T1000 (cell line): ENCODE data around the gene SLC30A4.
"Not testable (repeated sequence)": the region's sequence is repeated elsewhere in the genome, so short reads cannot be mapped to it uniquely, and the experiment has no call there.

Experiments used
- DNase-seq: peaks from one replicate; lab custom pipeline; 2025; ENCODE audit warnings: mixed read lengths; lab: John Stamatoyannopoulos, UW

Gene SLC30A4

GRCh38 chr15:45507143-45507542, 15.4 kb downstream of the SLC30A4 start:
- not testable (repeated sequence) for DNase-seq

- DNase-seq = no peak
These were observed 23.1 kb downstream of the SLC30A4 start for GRCh38 chr15:45499426-45499825.

- no peak for DNase-seq
These were observed 23.9 kb downstream of the SLC30A4 start for GRCh38 chr15:45498701-45499100.

- DNase-seq = no peak
These were observed 25.3 kb downstream of the SLC30A4 start for GRCh38 chr15:45497261-45497660.

GRCh38 chr15:45496658-45497057, 25.9 kb downstream of the SLC30A4 start:
- DNase-seq = no peak

GRCh38 chr15:45495588-45495987, 27.0 kb downstream of the SLC30A4 start:
- no peak for DNase-seq

- DNase-seq = no peak
These were observed 32.8 kb downstream of the SLC30A4 start for GRCh38 chr15:45489690-45490238.

- no peak for DNase-seq
These were observed 36.2 kb downstream of the SLC30A4 start for GRCh38 chr15:45486317-45486716.

- DNase-seq = no peak
These were observed 41.4 kb downstream of the SLC30A4 start for GRCh38 chr15:45481135-45481534.

- DNase-seq = no peak
These were observed 46.1 kb downstream of the SLC30A4 start for GRCh38 chr15:45476410-45476809.

GRCh38 chr15:45474799-45475198, 47.8 kb downstream of the SLC30A4 start:
- no peak for DNase-seq

- DNase-seq = no peak
These were observed 49.5 kb downstream of the SLC30A4 start for GRCh38 chr15:45473068-45473467.

- DNase-seq = no peak
These were observed 51.4 kb downstream of the SLC30A4 start for GRCh38 chr15:45471151-45471550.

- no peak for DNase-seq
These were observed 53.1 kb downstream of the SLC30A4 start for GRCh38 chr15:45469441-45469840.

GRCh38 chr15:45469027-45469426, 53.5 kb downstream of the SLC30A4 start:
- no peak for DNase-seq

GRCh38 chr15:45468294-45468693, 54.3 kb downstream of the SLC30A4 start:
- no peak for DNase-seq

- no peak for DNase-seq
These were observed 63.7 kb downstream of the SLC30A4 start for GRCh38 chr15:45458746-45459403.

GRCh38 chr15:45457641-45458539, 64.7 kb downstream of the SLC30A4 start:
- DNase-seq = peak; percentile 54

GRCh38 chr15:45457220-45457619, 65.3 kb downstream of the SLC30A4 start:
- DNase-seq = no peak

- DNase-seq = peak; percentile 77
These were observed 66.1 kb downstream of the SLC30A4 start for GRCh38 chr15:45456212-45457106.

- DNase-seq = peak; percentile 74
These were observed 67.7 kb downstream of the SLC30A4 start for GRCh38 chr15:45454814-45455213.

GRCh38 chr15:45451265-45451664, 71.3 kb downstream of the SLC30A4 start:
- DNase-seq = no peak
